SK-N-MC (cell line): Measurements from ENCODE around the gene SNX11.
"Not testable (repeated sequence)": the region's sequence is repeated elsewhere in the genome, so short reads cannot be mapped to it uniquely, and the experiment has no call there.

Source experiments
- DNase-seq: peaks from one replicate; pipeline ENCODE4 v3.0.0-alpha.2; 2011; ENCODE audit warnings: low read depth, low spot score
- H3K27ac ChIP-seq: fragments of 200-600 bp; sonication (generic); 2 replicates; pipeline ENCODE4 v1.5.1; 2016; ENCODE audit warnings: mixed run types
- H3K36me3 ChIP-seq: fragments of 200-600 bp; sonication (generic); 2 replicates; pipeline ENCODE4 v1.6.1; 2017; ENCODE audit warnings: antibody characterized with exemption, low read length, mixed read lengths; ENCODE audit not compliant: insufficient read depth
- H3K4me3 ChIP-seq: fragments of 200-600 bp; sonication (generic); 2 replicates; pipeline ENCODE4 v1.5.1; 2016
- H3K9ac ChIP-seq: fragments of 200-600 bp; sonication (generic); 2 replicates; pipeline ENCODE4 v1.8.0; 2017; ENCODE audit warnings: mixed run types, mixed read lengths; ENCODE audit not compliant: insufficient read length
- H3K9me3 ChIP-seq: fragments of 200-600 bp; sonication (generic); 2 replicates; pipeline ENCODE4 v1.6.1; 2017; ENCODE audit warnings: low read depth, mild to moderate bottlenecking, antibody characterized with exemption, low read length, moderate library complexity, mixed read lengths
- EZH2 ChIP-seq: fragments of 200-600 bp; sonication (generic); IDR thresholded peaks from one replicate; pipeline ENCODE4 v1.6.1; 2017; ENCODE audit warnings: antibody characterized with exemption
- FOXP2 ChIP-seq: optimal IDR thresholded peaks from 2 replicates; pipeline ENCODE3; 2011; ENCODE audit warnings: mild to moderate bottlenecking, moderate library complexity; ENCODE audit not compliant: insufficient read depth; ENCODE audit errors: extremely low read length, control extremely low read depth
- POLR2AphosphoS5 ChIP-seq: IDR thresholded peaks from 2 replicates; pipeline ENCODE4 v1.6.1; 2012; ENCODE audit warnings: mild to moderate bottlenecking, low read depth, low read length, borderline replicate concordance

Gene SNX11

DNA sequence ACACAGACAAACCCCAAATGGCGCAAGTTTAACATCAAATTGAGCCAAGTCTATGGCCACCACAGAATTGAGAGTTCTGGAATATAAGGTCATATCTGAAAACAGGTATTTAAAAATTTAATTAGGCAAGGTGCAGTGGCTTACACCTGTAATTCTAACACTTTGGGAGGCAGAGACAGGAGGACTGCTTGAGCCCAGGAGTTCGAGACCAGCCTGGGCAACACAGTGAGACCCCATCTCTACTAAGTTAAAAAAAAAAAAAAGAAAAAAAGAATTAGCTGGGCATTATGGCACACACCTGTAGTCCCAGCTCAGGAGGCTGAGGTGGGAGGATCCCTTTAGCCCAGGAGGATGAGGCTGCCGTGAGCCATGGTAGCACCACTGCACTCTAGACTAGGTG is 40.3 kb upstream of the SNX11 start:
- Histone ChIP-seq H3K27ac (no peak overlapping the region; the same call in 1 of the 2 replicates), H3K9ac (no peak overlapping the region), H3K9me3 (no peaks in the 10 kb centered on the region), H3K4me3 (no peak overlapping the region), H3K36me3 (peaks cover 85% of the 10 kb centered on the region)
- no peak for DNase-seq
- TF ChIP-seq POLR2AphosphoS5, result no peak
- TF ChIP-seq EZH2, result no peak
- TF ChIP-seq FOXP2, result no peak

DNA sequence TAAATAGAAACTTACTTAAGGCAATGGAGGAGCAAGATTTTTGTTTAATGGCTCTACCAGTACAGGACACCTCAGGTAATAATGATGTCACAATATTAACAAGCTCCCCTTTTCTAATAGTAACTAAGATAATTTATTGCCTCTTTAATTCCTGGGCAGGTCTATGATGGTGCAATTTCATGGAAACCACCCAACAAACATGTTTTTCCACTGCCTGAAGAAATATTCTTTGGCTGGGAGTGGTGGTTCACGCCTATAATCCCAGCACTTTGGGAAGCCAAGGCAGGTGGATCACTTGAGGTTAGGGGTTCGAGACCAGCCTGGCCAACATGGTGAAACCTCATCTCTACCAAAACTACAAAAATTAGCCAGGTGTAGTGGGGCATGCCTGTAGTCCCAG is 39.8 kb upstream of the SNX11 start:
- H3K9ac ChIP-seq, H3K4me3 ChIP-seq, DNase-seq, H3K9me3 ChIP-seq, H3K27ac ChIP-seq: not testable (repeated sequence)
- H3K36me3 ChIP-seq, result peaks cover 85% of the 10 kb centered on the region

DNA sequence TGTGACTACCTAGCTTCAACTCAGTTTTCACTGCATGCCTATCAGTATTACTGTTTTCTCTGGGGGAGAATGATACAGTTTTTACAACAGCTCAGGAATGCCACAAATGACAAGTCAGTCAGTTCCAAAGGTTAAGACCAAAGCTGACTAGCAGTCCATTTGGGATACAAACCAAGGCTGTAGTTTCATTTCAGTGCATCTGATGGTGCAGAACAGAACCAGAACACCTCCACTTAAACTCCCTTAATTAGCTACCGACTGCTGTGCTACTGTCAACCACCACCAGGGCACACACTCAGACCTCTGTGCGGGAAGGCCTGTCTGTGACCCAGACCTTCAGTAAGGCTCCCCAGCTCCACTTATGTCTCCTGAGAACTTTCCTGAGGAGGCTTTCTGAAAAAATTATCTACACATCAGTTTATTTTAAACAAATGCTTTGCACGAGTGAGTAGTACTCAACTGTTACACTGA is 39.0 kb upstream of the SNX11 start:
- Histone ChIP-seq H3K36me3 (peaks cover 86% of the 10 kb centered on the region), H3K27ac (peak overlapping the region; percentile 14; the same call in 1 of the 2 replicates), H3K9ac (no peak overlapping the region), H3K4me3 (no peak overlapping the region), H3K9me3 (no peaks in the 10 kb centered on the region)
- TF ChIP-seq EZH2 (no peak), FOXP2 (no peak), POLR2AphosphoS5 (no peak)
- DNase-seq, result no peak

DNA sequence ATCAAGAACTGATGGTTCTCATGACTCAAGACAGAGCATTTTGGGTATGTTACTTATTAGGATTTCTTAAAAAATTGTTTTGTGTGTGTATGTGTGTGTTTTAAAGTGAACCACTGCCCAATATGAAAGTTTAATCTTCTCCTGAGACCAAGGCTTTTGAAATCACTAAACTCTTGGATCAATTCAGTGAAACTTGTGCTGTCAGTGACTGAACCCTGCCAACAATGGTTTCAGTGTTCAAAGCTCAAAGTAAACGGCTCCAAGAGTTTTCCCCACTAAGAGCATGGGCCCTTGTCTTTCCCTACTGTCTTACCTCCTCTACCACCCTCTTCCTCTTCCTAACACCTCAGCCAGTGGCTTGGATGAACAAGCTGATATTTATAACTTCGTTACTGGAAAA is 37.4 kb upstream of the SNX11 start:
- Histone ChIP-seq H3K27ac (peak overlapping the region; percentile 54; the same call in 1 of the 2 replicates), H3K9me3 (no peaks in the 10 kb centered on the region), H3K4me3 (no peak overlapping the region), H3K36me3 (peaks cover 89% of the 10 kb centered on the region), H3K9ac (no peak overlapping the region)
- TF ChIP-seq EZH2 (no peak), FOXP2 (no peak), POLR2AphosphoS5 (no peak)
- DNase-seq, result no peak

DNA sequence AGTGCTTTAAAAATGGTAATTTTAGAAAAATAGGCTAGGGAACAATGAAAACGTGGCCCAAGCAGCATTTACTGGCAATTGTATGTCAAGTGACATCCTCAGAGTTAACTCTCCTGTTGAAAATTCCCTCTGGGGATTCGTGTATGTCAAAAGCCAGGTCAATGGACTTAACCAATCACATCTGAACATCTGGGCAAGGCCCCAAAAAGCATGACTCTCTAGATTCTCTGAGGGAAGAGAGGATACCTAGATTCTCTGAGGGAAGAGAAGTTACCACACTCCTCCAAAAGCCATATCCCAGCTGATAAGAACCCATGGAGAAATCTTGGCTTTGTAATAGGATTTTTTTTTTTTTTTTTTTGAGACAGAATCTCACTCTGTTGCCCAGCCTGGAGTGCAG is 35.9 kb upstream of the SNX11 start:
- Histone ChIP-seq H3K27ac (no peak overlapping the region), H3K9ac (no peak overlapping the region), H3K9me3 (no peaks in the 10 kb centered on the region), H3K36me3 (peaks cover 91% of the 10 kb centered on the region), H3K4me3 (no peak overlapping the region)
- DNase-seq, result no peak
- TF ChIP-seq EZH2, result no peak
- no peak for TF ChIP-seq POLR2AphosphoS5
- TF ChIP-seq FOXP2, result no peak

DNA sequence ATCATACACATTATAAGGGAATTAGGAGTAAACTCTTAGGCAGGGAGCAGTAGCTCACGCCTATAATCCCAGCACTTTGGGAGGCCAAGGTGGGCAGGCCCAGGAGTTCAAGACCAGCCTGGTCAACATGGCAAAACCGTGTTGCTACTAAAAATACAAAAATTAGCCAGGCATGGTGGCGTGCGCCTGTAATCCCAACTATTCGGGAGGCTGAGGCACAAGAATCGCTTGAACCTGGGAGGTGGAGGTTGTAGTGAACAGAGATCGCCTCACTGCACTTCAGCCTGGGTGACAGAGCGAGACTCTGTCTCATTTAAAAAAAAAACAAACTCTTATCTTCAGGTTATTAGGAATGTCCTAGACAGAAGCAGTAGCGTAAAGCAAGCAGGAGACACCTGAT is 34.8 kb upstream of the SNX11 start:
- not testable (repeated sequence) for H3K9ac ChIP-seq, H3K4me3 ChIP-seq, H3K27ac ChIP-seq, DNase-seq, H3K9me3 ChIP-seq
- peaks cover 88% of the 10 kb centered on the region for H3K36me3 ChIP-seq

DNA sequence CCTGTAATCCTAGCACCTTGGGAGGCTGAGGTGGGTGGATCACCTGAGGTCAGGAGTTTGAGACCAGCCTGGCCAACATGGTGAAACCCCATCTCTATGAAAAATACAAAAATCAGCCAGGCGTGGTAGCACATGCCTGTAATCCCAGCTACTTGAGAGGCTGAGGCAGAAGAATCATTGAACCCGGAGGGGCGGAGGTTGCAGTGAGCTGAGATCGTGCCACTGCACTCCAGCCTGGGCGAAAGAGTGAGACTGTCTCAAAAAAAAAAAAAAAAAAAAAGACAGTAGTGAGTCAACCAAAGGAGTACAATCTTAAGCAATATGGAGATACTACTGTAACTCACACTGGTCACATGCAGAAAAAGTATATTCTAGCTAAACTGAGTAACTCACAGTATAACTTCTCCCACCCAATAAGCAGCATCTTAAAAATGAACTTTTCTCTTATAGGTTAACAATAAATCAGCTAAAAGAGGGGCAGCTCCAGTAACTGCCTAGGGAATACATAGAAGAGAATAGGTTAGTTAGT is 33.9 kb upstream of the SNX11 start:
- not testable (repeated sequence) for H3K27ac ChIP-seq, H3K4me3 ChIP-seq, H3K9ac ChIP-seq, DNase-seq, H3K9me3 ChIP-seq
- H3K36me3 ChIP-seq, result peaks cover 80% of the 10 kb centered on the region

DNA sequence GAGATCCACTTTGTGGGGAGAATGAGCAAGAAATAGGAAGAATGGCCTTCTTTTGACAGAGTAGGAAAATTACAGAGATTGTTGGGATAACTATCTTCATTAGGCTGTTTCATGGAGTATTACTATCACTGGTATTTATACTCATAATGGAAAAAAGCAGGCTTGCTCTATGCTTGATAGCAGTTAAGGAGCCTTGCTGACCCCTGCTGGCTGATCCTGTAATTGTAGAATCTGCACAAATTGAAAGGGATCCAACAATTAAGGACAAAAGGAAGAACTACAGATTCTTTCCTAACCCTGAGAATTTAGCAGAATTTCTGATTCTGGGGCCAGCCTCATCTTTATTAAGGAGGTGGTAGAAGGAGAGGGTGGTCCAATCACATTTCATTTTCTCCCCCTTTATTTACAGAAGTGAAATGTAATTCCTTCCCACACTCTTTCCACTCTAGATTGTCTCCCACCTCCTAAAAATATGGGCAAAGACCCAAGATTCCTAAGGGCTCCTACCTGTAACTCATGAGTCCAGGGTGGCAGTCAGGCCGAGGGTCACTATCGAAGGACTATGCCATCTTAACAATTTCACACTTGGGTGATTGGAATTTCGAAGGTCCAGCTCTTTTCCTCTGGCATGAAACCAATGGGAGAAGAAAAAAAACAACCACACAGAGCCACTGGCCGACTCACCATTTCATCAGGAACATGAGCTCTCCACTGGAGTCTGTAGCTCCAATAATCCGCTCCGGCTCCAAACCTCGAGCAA is 33.1 kb upstream of the SNX11 start:
- peak overlapping the region; percentile 29; the same call in 1 of the 2 replicates for H3K27ac ChIP-seq
- no peaks in the 10 kb centered on the region for H3K9me3 ChIP-seq
- TF ChIP-seq EZH2 (no peak), FOXP2 (no peak), POLR2AphosphoS5 (no peak)
- peaks cover 75% of the 10 kb centered on the region for H3K36me3 ChIP-seq
- peak; percentile 39 for DNase-seq
- H3K4me3 ChIP-seq, result no peak overlapping the region
- H3K9ac ChIP-seq, result no peak overlapping the region

DNA sequence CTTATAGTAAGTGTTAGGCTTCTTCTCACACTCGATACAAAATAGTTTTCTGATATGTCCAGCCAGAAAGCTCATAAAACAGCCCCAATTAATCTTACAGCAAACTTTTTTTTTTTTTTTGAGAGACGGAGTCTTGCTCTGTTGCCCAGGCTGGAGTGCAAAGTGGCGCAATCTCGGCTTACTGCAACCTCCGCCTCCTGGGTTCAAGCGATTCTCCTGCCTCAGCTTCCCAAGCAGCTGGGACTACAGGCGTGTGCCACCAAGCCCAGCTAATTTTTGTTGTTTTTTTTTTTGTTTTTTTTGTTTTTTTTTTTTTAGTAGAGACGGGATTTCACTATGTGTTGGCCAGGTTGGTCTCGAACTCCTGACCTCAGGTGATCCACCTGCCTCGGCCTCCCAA is 30.4 kb upstream of the SNX11 start:
- H3K36me3 ChIP-seq, result peaks cover 50% of the 10 kb centered on the region
- not testable (repeated sequence) for H3K27ac ChIP-seq, H3K4me3 ChIP-seq, H3K9ac ChIP-seq, H3K9me3 ChIP-seq, DNase-seq
